ENCODE results near the gene AASDHPPT.

The AASDHPPT gene

GRCh38 chr11:106086135-106086534 is 8.7 kb downstream of the AASDHPPT start:
- DNase-seq (ENCODE audit: low spot score) = no peak

- DNase-seq (ENCODE audit: low spot score) = no peak
These were observed 9.4 kb downstream of the AASDHPPT start for GRCh38 chr11:106086850-106087249.

- DNase-seq (ENCODE audit: low spot score) = no peak
These were observed 10.5 kb downstream of the AASDHPPT start for GRCh38 chr11:106087815-106088435.

- no peak for DNase-seq (ENCODE audit: low spot score)
These were observed 11.4 kb downstream of the AASDHPPT start for GRCh38 chr11:106088896-106089295.

- peak; percentile 48 for DNase-seq (ENCODE audit: low spot score)
These were observed 14.1 kb downstream of the AASDHPPT start for GRCh38 chr11:106091480-106092123.

- DNase-seq (ENCODE audit: low spot score) = no peak
These were observed 15.0 kb downstream of the AASDHPPT start for GRCh38 chr11:106092446-106092845.

GRCh38 chr11:106098893-106099553 is 21.6 kb downstream of the AASDHPPT start:
- no peak for DNase-seq (ENCODE audit: low spot score)

- no peak for DNase-seq (ENCODE audit: low spot score)
These were observed 23.9 kb downstream of the AASDHPPT start for GRCh38 chr11:106101370-106101769.

- peak; percentile 22 for DNase-seq (ENCODE audit: low spot score)
These were observed 24.4 kb downstream of the AASDHPPT start for GRCh38 chr11:106101819-106102218.

GRCh38 chr11:106105986-106106385 is 28.5 kb downstream of the AASDHPPT start:
- no peak for DNase-seq (ENCODE audit: low spot score)

- DNase-seq (ENCODE audit: low spot score) = no peak
These were observed 44.3 kb downstream of the AASDHPPT start for GRCh38 chr11:106121570-106122320.

GRCh38 chr11:106127604-106128003 is 50.1 kb downstream of the AASDHPPT start:
- DNase-seq (ENCODE audit: low spot score) = no peak

GRCh38 chr11:106128740-106129139 is 51.3 kb downstream of the AASDHPPT start:
- DNase-seq (ENCODE audit: low spot score) = no peak

- DNase-seq (ENCODE audit: low spot score) = no peak
These were observed 54.5 kb downstream of the AASDHPPT start for GRCh38 chr11:106131998-106132397.

GRCh38 chr11:106132582-106133354 is 55.3 kb downstream of the AASDHPPT start:
- DNase-seq (ENCODE audit: low spot score) = no peak

- DNase-seq (ENCODE audit: low spot score) = no peak
These were observed 56.1 kb downstream of the AASDHPPT start for GRCh38 chr11:106133529-106133928.

- no peak for DNase-seq (ENCODE audit: low spot score)
These were observed 59.6 kb downstream of the AASDHPPT start for GRCh38 chr11:106137061-106137460.

- DNase-seq (ENCODE audit: low spot score) = no peak
These were observed 60.3 kb downstream of the AASDHPPT start for GRCh38 chr11:106137758-106138157.
